Activated CD4-positive, CD25-positive, alpha-beta regulatory T cell treated with anti-CD3 and anti-CD28 coated beads, Interleukin-2, amount 50 U/mL, for 24 hours (primary cell): Measurements from ENCODE around the gene MAPKBP1.

ENCODE experiments used
- ATAC-seq, 2 donors: fragments of 150-1000 bp; cut with Tn5 transposase; one replicate each; pipeline ENCODE4 v1.10.0; 2021; ENCODE audit warnings: mild to moderate bottlenecking in 1 of 2, moderate library complexity in 1 of 2

MAPKBP1 gene

GRCh38 chr15:41849204-41849603 lies 74.9 kb downstream of the MAPKBP1 start:
- ATAC-seq, result no peak

DNA sequence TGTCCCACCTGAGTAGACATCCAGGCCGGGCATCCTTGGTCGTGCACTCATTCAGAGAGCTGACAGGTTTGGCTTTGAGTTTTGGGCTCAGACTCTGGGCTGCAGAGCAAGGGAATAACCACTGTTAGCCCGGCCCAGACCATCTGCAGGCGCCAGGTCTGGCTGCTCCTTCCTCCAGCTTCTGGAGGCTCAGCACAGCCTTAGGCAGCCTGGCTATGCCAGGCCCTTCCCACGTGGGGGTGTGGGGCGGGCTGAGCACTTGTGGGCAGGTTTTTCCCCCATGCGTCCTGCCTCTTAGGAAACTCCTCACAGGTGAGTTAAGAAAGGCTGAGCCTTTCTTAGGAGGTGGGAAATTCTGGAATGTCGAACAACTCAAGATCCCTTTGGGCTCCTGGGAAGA lies 75.6 kb downstream of the MAPKBP1 start:
- ATAC-seq, result no peak

DNA sequence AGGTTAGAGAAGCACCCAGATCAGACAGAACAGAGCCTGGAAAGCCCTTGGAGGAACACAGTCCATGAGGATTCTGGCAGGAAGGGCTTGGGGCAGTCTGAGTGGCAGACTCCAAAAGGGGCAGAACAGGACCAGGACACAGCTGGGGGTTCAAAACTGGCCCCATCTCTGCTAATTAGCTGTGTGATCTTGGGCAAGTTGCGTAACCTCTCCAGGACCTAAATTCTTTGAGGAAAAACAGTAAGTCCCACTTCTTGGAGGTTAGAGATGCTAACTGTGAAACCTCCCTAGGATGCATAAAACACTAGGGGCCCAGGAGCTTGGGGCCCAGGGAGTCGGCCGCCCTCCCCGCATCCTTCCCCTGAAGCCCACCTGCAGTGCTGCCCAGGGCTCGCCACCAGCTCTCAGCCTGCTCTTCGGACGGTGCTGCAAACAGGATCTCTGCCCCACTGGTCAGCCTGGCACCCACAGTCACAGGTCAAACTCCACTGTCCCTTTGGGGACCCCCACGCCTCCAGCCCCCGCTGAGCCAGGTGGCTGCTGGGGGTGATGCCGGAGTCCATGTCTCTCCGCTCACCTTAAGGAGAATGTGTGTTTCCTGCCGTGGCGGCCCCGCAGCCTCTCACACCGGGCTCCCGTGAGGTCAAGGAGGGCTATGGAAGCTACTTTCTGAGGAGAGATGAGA lies 76.3 kb downstream of the MAPKBP1 start:
- ATAC-seq, result no peak

DNA sequence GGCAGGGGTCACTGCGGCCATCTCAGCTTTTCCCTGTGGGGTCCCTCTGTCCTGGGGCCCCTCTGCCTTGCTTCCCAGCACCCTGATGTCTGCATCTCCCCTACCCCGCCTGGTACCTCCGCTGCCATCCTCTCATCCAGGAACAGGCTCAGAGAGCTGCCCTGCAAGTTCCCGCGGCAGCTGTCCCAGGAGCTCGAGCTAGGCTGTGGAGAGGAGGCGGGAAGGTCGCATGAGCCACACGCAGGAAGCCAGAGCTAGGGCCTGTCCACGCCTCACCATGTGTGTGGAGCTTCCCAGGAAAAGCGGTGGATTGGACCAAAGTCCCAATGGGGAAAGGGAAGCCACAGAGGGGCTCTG lies 76.9 kb downstream of the MAPKBP1 start:
- no peak for ATAC-seq

GRCh38 chr15:41851755-41852370 lies 77.6 kb downstream of the MAPKBP1 start:
- ATAC-seq, result no peak

DNA sequence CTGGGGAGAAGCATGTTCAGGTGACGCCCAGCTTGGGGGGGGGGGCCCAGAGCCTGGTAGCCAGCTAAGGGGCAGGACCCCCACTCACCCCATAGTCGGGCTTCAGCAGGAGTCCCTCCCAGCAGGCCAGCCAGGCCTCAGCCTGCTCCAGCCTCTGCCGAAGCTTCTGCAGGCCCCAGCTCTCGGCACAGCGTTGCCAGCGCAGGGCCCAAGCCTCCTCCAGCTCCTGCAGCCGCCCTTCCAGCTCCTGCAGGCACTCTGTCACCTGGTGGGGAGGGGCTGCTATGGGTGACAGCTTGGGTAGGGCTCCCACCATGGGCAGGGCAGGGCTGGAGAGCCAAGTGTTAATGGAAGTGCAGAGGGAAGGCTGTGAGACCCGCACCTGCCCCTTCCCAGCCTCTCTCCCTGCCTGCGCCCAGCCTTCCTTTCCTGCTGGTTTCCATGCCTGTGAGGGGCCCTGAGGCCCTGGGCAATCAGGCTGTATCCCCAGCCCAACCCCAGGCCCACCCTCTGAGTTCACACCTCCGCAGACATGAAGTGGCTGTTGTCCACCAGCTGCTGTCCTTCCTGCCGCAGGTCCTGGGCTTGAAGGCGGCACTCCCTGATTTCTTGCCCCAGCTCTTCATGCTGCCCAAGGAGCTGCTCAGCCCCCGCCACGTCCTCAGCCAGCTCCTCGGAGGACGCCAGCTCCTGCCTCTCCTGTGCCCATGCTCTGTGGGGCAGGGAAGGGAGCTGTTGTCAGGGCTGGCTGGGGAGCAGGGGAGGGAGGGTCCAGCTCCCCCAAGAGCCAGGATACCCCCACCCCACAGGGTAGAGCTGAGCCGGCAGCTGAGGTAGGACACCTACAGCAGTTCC lies 78.7 kb downstream of the MAPKBP1 start:
- ATAC-seq, result no peak

GRCh38 chr15:41853831-41854230 lies 79.5 kb downstream of the MAPKBP1 start:
- ATAC-seq, result no peak

GRCh38 chr15:41854443-41854842 lies 80.2 kb downstream of the MAPKBP1 start:
- ATAC-seq, result no peak

- no peak for ATAC-seq
Observed at GRCh38 chr15:41855261-41855961, 81.1 kb downstream of the MAPKBP1 start.

DNA sequence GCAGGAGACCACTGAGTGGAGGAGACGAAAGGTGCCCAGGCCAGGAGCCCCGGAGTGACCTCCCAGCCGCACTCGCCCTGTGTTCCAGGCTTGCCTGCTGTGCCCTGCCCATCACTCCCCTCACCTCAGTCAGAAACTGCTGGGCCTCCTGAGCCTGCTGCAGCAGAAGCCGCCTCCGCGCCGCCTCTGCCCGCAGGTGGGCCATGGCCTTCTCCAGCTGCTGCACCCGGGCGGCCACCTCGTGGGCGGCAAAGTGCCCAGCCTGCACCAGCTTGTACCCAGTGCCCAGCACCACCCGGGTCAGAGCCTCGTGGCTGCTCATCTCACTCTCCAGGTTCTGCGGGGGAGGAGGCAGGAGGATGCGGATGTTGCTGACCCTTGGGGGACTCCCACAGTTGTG lies 82.0 kb downstream of the MAPKBP1 start:
- no peak for ATAC-seq

- no peak for ATAC-seq
Observed at GRCh38 chr15:41856716-41857115, 82.4 kb downstream of the MAPKBP1 start.

DNA sequence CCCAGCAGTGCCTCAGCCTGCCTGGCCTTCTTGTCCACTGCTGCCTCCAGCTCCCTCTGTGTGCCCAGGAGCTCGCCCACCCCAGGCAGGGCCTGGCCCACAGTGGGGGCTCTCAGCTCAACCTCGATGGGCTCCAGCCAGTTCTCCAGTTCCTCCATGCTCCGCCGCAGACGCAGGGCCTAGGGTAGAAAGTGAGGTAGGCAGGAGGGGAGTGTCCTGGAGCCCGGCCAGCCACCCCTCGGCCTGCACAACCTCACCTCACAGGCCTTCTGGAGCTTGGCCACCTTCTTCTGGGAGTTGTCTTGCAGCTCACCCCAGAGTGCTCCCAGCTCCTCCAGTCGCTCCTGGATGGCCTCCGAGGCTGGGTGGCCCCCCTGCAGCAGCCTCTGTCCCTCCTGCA lies 83.0 kb downstream of the MAPKBP1 start:
- no peak for ATAC-seq

- ATAC-seq, result no peak
Observed at GRCh38 chr15:41858756-41859155, 84.5 kb downstream of the MAPKBP1 start.

- no peak for ATAC-seq
Observed at GRCh38 chr15:41860049-41860828, 86.0 kb downstream of the MAPKBP1 start.

- ATAC-seq, result no peak
Observed at GRCh38 chr15:41861736-41862356, 87.6 kb downstream of the MAPKBP1 start.

DNA sequence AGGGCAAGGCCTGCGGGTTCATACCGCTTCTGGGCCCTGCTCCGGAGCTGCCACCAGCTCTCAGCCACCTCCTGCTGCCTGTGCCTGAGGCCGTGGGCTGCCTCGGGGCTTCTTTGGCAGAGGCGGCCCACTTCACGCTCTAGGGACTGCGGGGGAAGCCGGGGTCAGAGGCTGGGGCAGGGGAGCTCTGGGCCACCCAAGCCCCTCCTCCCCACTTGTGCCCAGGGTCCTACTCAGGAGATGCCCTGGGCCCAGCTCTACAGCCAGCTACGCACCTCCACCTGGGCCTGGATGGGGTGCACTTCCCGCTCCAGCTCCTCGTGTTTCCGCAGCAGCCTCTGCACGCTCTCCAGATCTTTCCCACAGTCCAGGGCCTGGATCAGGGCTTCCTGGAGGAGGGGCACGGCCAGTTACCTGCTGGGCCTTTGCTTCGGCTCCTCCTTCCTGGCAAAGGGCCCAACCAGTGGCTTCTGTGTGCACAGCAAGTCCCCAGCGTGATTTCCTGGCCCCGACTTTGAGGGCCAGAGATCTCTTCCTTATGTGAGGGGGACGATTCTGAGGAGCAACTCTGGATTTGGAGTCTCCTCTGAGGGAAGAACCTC lies 88.3 kb downstream of the MAPKBP1 start:
- no peak for ATAC-seq

DNA sequence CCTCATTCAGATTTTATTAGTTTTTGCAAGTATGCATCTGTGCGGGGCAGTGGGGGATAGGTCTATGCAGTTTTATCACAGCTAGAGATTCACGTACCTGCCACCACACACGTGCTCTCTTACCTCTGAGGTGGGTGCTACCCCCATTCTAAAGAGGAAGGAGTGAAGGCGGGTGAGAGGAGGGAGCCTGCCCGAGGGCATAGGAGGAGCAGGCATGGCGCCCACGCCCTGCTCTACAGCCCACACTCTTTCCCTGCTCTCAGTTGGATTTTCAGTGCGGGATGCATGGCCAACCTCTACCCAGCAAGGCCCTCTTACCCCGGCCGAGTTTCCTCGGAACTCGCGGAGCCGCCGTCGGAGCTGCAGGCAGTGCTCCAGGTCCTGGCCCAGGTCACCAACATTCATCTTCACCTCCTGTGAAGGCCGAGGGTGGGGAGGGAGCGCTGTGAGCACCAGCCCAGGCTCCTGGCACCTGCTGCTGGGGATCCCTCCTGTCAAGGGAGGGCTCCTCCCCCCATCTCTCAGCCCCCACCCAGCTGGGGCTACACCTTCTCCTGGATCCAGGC lies 91.3 kb downstream of the MAPKBP1 start:
- no peak for ATAC-seq

DNA sequence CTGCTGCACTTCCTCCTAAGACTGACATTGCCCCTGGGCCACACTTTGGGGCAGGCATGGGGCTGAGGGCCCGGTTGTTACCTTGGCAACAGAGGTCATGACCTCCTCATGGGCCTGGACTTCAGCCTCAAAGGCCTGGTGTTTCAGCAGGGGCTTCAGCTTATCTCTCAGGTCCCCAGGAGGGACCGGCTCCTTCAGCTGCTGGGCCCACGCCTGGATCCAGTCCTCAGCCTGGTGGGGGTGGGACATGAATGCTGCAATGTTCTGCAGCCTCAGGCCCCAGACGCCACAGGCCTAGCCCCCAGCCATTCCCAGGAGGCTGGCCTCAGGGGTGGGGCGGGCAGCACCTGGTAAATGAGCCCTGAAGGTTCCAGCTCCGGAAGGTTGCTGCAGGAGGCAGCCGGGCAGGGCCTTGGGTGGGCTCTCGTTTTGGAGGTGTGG lies 92.0 kb downstream of the MAPKBP1 start:
- ATAC-seq, result no peak

GRCh38 chr15:41866872-41867579 lies 92.7 kb downstream of the MAPKBP1 start:
- ATAC-seq, result no peak

- no peak for ATAC-seq
Observed at GRCh38 chr15:41868321-41868720, 94.0 kb downstream of the MAPKBP1 start.
